Natural killer cell (primary cell): ENCODE data around the gene LIN9. TPM values are rescaled to one million over a fixed set of nuclear protein-coding genes. Genes with fewer than 3 reads are reported as not detected.
A peak's percentile ranks its signal among the peaks of the same experiment; 100 is the strongest.

Experiments used
- ATAC-seq, 3 donors: fragments of 150-1000 bp in 2 of 3; fragments of 200-7000 bp in 1 of 3; cut with Tn5 transposase; 1 replicate in 1 of 3; 2 replicates in 2 of 3; pipeline ENCODE4 v1.10.0; 2021; ENCODE audit warnings: mild to moderate bottlenecking in 2 of 3, moderate library complexity in 2 of 3
- DNase-seq, 2 donors: peaks; one replicate each; pipeline versions ENCODE4 v3.0.0 to v3.0.0-alpha.2; 2013 to 2021; ENCODE audit warnings: mixed read lengths in 1 of 2
- H3K27ac ChIP-seq: one replicate; pipeline ENCODE4 v1.5.1; 2013; ENCODE audit warnings: mild to moderate bottlenecking, low read length
- H3K27me3 ChIP-seq: one replicate; pipeline ENCODE4 v1.6.1; 2013; ENCODE audit warnings: low read length; ENCODE audit not compliant: control insufficient read depth, insufficient read depth
- H3K36me3 ChIP-seq: one replicate; pipeline ENCODE4 v1.6.1; 2013; ENCODE audit warnings: low read length; ENCODE audit not compliant: control insufficient read depth, insufficient read depth
- H3K4me1 ChIP-seq: one replicate; pipeline ENCODE4 v1.6.1; 2013; ENCODE audit warnings: low read length; ENCODE audit not compliant: control insufficient read depth, insufficient read depth
- H3K4me3 ChIP-seq: one replicate; pipeline ENCODE4 v1.5.1; 2013; ENCODE audit warnings: low read length
- H3K9me3 ChIP-seq: one replicate; pipeline ENCODE4 v1.6.1; 2013; ENCODE audit warnings: low read length; ENCODE audit not compliant: control insufficient read depth, insufficient read depth
- H3K27ac Mint-ChIP-seq, 2 donors: one replicate each; pipeline ENCODE4 v1.8.0; 2022; ENCODE audit warnings: mild to moderate bottlenecking in 2 of 2, mixed read lengths in 2 of 2, moderate library complexity in 1 of 2
- H3K27me3 Mint-ChIP-seq, 2 donors: one replicate each; pipeline ENCODE4 v1.8.0; 2022; ENCODE audit warnings: low read depth in 2 of 2, mixed read lengths in 2 of 2
- H3K36me3 Mint-ChIP-seq: one replicate; pipeline ENCODE4 v1.8.0; 2022; ENCODE audit warnings: mixed read lengths
- H3K4me1 Mint-ChIP-seq, 2 donors: one replicate each; pipeline ENCODE4 v1.8.0; 2022; ENCODE audit warnings: mixed read lengths in 2 of 2
- H3K4me3 Mint-ChIP-seq: one replicate; pipeline ENCODE4 v1.8.0; 2022; ENCODE audit warnings: mild to moderate bottlenecking, moderate library complexity, mixed read lengths
- H3K9me3 Mint-ChIP-seq, 2 donors: one replicate each; pipeline ENCODE4 v1.8.0; 2022; ENCODE audit warnings: mixed read lengths in 2 of 2
- CTCF ChIP-seq: fragments of 200-600 bp; IDR thresholded peaks from one replicate; pipeline ENCODE4 v1.8.0; 2022; ENCODE audit warnings: antibody characterized with exemption
- WGBS: methylation state at CpG from one replicate; pipeline ENCODE4 v1.1.7; 2013; ENCODE audit warnings: missing lambda C conversion rate; ENCODE audit not compliant: insufficient coverage; 5-methylcytosine and 5-hydroxymethylcytosine counted together
- intact Hi-C: fragments of 100-400 bp; cut with micrococcal nuclease; formaldehyde crosslinking; loops from one replicate; pipeline ENCODE4 v1.14.2; 2022
- total RNA-seq, 4 donors: library from RNA; stranded (reverse); fragments of 120-200 nt in 1 of 4; gene quantifications; one replicate each; pipeline versions ENCODE4 v1.2.3 to v1.2.4, GENCODE V29; 2013 to 2022

Gene LIN9
- total RNA-seq, 3 donors from 2014 or later (not counting 1 experiment from before 2014, with no cell fraction given), result 1.3 to 2.9 (median 2.4) TPM

DNA sequence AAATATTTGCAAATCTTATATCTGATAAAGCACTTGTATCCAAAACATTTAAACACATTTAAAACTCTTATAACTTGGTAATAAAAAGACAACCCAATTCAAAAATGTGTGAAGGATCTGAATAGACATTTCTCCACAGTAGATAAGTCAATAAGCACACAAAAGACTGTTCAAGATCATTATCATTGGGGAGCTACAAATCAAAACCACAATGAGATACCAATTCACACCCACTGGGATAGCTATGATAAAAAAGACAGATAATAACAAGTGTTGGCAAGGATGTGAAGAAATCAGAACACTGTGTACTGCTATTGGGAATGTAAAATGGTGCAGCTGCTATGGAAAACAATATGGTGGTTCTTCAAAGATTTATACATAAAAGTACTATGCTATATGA lies 5.1 kb upstream of the LIN9 start:
- no peak overlapping the region for H3K27ac Mint-ChIP-seq
- ATAC-seq (no peak), DNase-seq (no peak)
- Histone ChIP-seq H3K4me3 (no peak overlapping the region), H3K27me3 (no peaks in the 10 kb centered on the region), H3K4me1 (peaks cover 6% of the 10 kb centered on the region), H3K27ac (no peak overlapping the region), H3K9me3 (no peaks in the 10 kb centered on the region), H3K36me3 (no peaks in the 10 kb centered on the region)
- intact Hi-C loops, result no loop called here
- TF ChIP-seq CTCF, result no peak
- H3K36me3 Mint-ChIP-seq, result no peaks in the 10 kb centered on the region
- H3K4me1 Mint-ChIP-seq, result peaks cover 6 to 7% of the 10 kb centered on the region in 2 donors
- no peaks in the 10 kb centered on the region for H3K9me3 Mint-ChIP-seq
- peaks cover 31 to 39% of the 10 kb centered on the region in 2 donors for H3K27me3 Mint-ChIP-seq
- H3K4me3 Mint-ChIP-seq, result no peak overlapping the region

DNA sequence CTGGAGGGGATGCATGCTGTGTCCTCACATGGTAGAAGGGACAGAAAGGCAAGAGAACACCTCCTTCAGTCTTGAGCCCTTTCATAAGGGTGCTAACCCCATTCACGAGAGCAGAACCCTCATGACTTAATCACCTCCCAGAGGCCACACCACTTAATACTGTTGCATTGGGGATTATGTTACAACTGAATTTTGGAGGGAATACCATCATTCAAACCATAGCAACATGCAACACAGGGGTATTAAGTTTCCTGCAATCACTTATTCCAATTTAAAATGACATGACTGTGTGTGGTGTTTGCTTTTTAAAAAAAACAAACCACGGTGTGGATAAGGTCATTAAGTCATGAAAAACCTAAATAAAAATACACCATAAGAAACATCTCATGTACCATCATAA lies 3.1 kb upstream of the LIN9 start:
- no peak for DNase-seq
- no peak for TF ChIP-seq CTCF
- Mint-ChIP-seq H3K36me3 (no peaks in the 10 kb centered on the region), H3K4me1 (peaks cover 6 to 7% of the 10 kb centered on the region in 2 donors), H3K4me3 (no peak overlapping the region), H3K27me3 (peaks cover 24 to 30% of the 10 kb centered on the region in 2 donors), H3K9me3 (no peaks in the 10 kb centered on the region), H3K27ac (no peak overlapping the region)
- no peak overlapping the region for H3K4me3 ChIP-seq
- 83% methylated on average over 1 of the region's 2 CpGs for WGBS
- ATAC-seq, result no peak
- H3K4me1 ChIP-seq, result peaks cover 11% of the 10 kb centered on the region
- no peaks in the 10 kb centered on the region for H3K36me3 ChIP-seq
- H3K27ac ChIP-seq, result no peak overlapping the region
- H3K9me3 ChIP-seq, result no peaks in the 10 kb centered on the region
- no peaks in the 10 kb centered on the region for H3K27me3 ChIP-seq
- intact Hi-C loops, result no loop called here

GRCh38 chr1:226311376-226311775 lies 2.4 kb upstream of the LIN9 start:
- H3K27ac ChIP-seq, result no peak overlapping the region
- no peaks in the 10 kb centered on the region for H3K9me3 ChIP-seq
- no peak for TF ChIP-seq CTCF
- H3K27me3 Mint-ChIP-seq, result peaks cover 22 to 30% of the 10 kb centered on the region in 2 donors
- DNase-seq (no peak), ATAC-seq (no peak)
- intact Hi-C loops, result no loop called here
- no peak overlapping the region for H3K4me3 ChIP-seq
- H3K36me3 ChIP-seq, result no peaks in the 10 kb centered on the region
- WGBS, result 100% methylated on average over 7 of the region's 7 CpGs
- no peaks in the 10 kb centered on the region for H3K27me3 ChIP-seq
- no peaks in the 10 kb centered on the region for H3K9me3 Mint-ChIP-seq
- H3K4me1 Mint-ChIP-seq, result peaks cover 6 to 7% of the 10 kb centered on the region in 2 donors
- no peaks in the 10 kb centered on the region for H3K36me3 Mint-ChIP-seq
- H3K4me1 ChIP-seq, result peaks cover 11% of the 10 kb centered on the region
- no peak overlapping the region for H3K27ac Mint-ChIP-seq
- H3K4me3 Mint-ChIP-seq, result no peak overlapping the region

- intact Hi-C loops, result no loop called here
Measured at GRCh38 chr1:226310637-226311195, 1.8 kb upstream of the LIN9 start.

More at GRCh38 chr1:226310637-226311195, 1.8 kb upstream of the LIN9 start:
- Mint-ChIP-seq H3K27ac (no peak overlapping the region), H3K9me3 (no peaks in the 10 kb centered on the region), H3K4me1 (peaks cover 6 to 7% of the 10 kb centered on the region in 2 donors), H3K27me3 (peaks cover 16 to 28% of the 10 kb centered on the region in 2 donors), H3K36me3 (no peaks in the 10 kb centered on the region), H3K4me3 (peak overlapping the region; percentile 80)
- Histone ChIP-seq H3K27ac (no peak overlapping the region), H3K27me3 (no peaks in the 10 kb centered on the region), H3K9me3 (no peaks in the 10 kb centered on the region), H3K4me1 (peaks cover 11% of the 10 kb centered on the region), H3K4me3 (no peak overlapping the region), H3K36me3 (no peaks in the 10 kb centered on the region)
- DNase-seq, result peak in 1 of 2 donors; percentile 5
- WGBS, result 64% methylated on average over 1 of the region's 2 CpGs
- no peak for TF ChIP-seq CTCF
- ATAC-seq, result no peak
